A549 (cell line): ENCODE data around the gene RAPGEF5. TPM values are rescaled to one million over a fixed set of nuclear protein-coding genes. Genes with fewer than 3 reads are reported as not detected.

Source experiments
- ATAC-seq, 2 experiments: fragments of 200-7000 bp in 1 of 2; fragments of >200 bp in 1 of 2; cut with Nextera tagmentation in 1 of 2; cut with Tn5 transposase in 1 of 2; 3 replicates each; pipeline versions ENCODE4 v1.8.0 to v1.9.1; 2018 to 2020; ENCODE audit warnings: mild to moderate bottlenecking in 1 of 2, moderate library complexity in 1 of 2
- CTCF ChIA-PET: fragments of 300-600 bp; sonication (Branson Sonifier 250); formaldehyde crosslinking; extraction: SDS; loops from one replicate; lab custom pipeline; 2021; ENCODE audit warnings: antibody characterized with exemption, inconsistent platforms; lab: Yijun Ruan, JAX
- POLR2A ChIA-PET: fragments of 350-600 bp; formaldehyde crosslinking; extraction: SDS; loops from one replicate; lab custom pipeline; 2021; ENCODE audit warnings: antibody characterized with exemption, inconsistent platforms; lab: Yijun Ruan, JAX
- DNase-seq, 2 experiments: peaks; one replicate each; pipeline versions ENCODE4 v3.0.0 to v3.0.0-alpha.2; 2011 to 2016; ENCODE audit warnings: low read depth in 1 of 2, low spot score in 1 of 2
- FAIRE-seq: peaks from 2 replicates; lab custom pipeline; 2011; peaks lifted over from hg19 to GRCh38; lab: Jason Lieb, UNC
- H3K27ac ChIP-seq, 2 experiments: fragments of >200 bp; sonication (Bioruptor Twin); formaldehyde crosslinking; 3 replicates each; pipeline ENCODE4 v1.5.1; 2016 to 2017
- H3K4me1 ChIP-seq: fragments of >200 bp; sonication (Bioruptor Twin); formaldehyde crosslinking; 3 replicates; pipeline ENCODE4 v1.6.1; 2016
- H3K4me2 ChIP-seq: fragments of >200 bp; sonication (Bioruptor Twin); formaldehyde crosslinking; 3 replicates; pipeline ENCODE4 v1.6.1; 2016
- H3K4me3 ChIP-seq: fragments of >200 bp; sonication (Bioruptor Twin); formaldehyde crosslinking; 3 replicates; pipeline ENCODE4 v1.5.1; 2016
- H3K9me3 ChIP-seq: fragments of >200 bp; sonication (Bioruptor Twin); formaldehyde crosslinking; 3 replicates; pipeline ENCODE4 v1.6.1; 2016
- BHLHE40 ChIP-seq: IDR thresholded peaks from 2 replicates; pipeline ENCODE4 v1.6.1; 2012; ENCODE audit warnings: low read depth, low read length, inconsistent platforms
- CBX8 ChIP-seq: fragments of 200-600 bp; sonication (generic); IDR thresholded peaks from 2 replicates; pipeline ENCODE4 v1.6.1; 2016
- CEBPB ChIP-seq, 2 experiments: fragments of >200 bp in 1 of 2; sonication (Bioruptor Twin) in 1 of 2; formaldehyde crosslinking in 1 of 2; IDR thresholded peaks; 2 replicates each; pipeline ENCODE4 v1.6.1; 2012 to 2016
- EHMT2 ChIP-seq: fragments of 200-600 bp; sonication (generic); IDR thresholded peaks from 2 replicates; pipeline ENCODE4 v1.6.1; 2016; ENCODE audit warnings: antibody characterized with exemption, low read depth, mild to moderate bottlenecking, moderate library complexity
- FOSB ChIP-seq: fragments of 250-450 bp; sonication (Bioruptor Pico); IDR thresholded peaks from 2 replicates; pipeline ENCODE4 v1.5.0; 2020; ENCODE audit warnings: mild to moderate bottlenecking, moderate library complexity
- FOXS1 ChIP-seq: fragments of 250-450 bp; sonication (Bioruptor Pico); IDR thresholded peaks from 2 replicates; pipeline ENCODE4 v1.5.0; 2020; ENCODE audit warnings: mild to moderate bottlenecking, moderate library complexity
- HEYL ChIP-seq: fragments of 250-450 bp; sonication (Bioruptor Pico); IDR thresholded peaks from 2 replicates; pipeline ENCODE4 v1.8.0; 2021; ENCODE audit warnings: mild to moderate bottlenecking, moderate library complexity
- HOXA7 ChIP-seq: fragments of 250-450 bp; sonication (Bioruptor Pico); IDR thresholded peaks from 2 replicates; pipeline ENCODE4 v1.5.0; 2020; ENCODE audit warnings: mild to moderate bottlenecking, moderate library complexity
- JUNB ChIP-seq: fragments of >200 bp; sonication (Bioruptor Twin); formaldehyde crosslinking; IDR thresholded peaks from 2 replicates; pipeline ENCODE4 v1.6.1; 2016
- KDM1A ChIP-seq: fragments of 200-600 bp; sonication (generic); IDR thresholded peaks from 2 replicates; pipeline ENCODE4 v1.6.1; 2016; ENCODE audit warnings: low read depth, mild to moderate bottlenecking
- KDM5A ChIP-seq: fragments of 200-600 bp; sonication (generic); IDR thresholded peaks from 2 replicates; pipeline ENCODE4 v1.6.1; 2016; ENCODE audit warnings: antibody characterized with exemption, mild to moderate bottlenecking
- MAZ ChIP-seq: fragments of 150-350 bp; IDR thresholded peaks from 2 replicates; pipeline ENCODE4 v1.6.1; 2014; ENCODE audit warnings: antibody characterized with exemption, low read depth, low read length, borderline replicate concordance
- RAD21 ChIP-seq, 2 experiments: fragments of >200 bp in 1 of 2; sonication (Bioruptor Twin) in 1 of 2; formaldehyde crosslinking in 1 of 2; IDR thresholded peaks in 1 of 2; conservative IDR thresholded peaks in 1 of 2; 2 replicates in 1 of 2; 3 replicates in 1 of 2; pipeline ENCODE4 v1.6.1; 2012 to 2018; ENCODE audit warnings: inconsistent platforms in 1 of 2
- RARB ChIP-seq: fragments of 250-450 bp; sonication (Bioruptor Pico); IDR thresholded peaks from 2 replicates; pipeline ENCODE4 v1.8.0; 2021; ENCODE audit warnings: mild to moderate bottlenecking, moderate library complexity
- RCOR1 ChIP-seq: fragments of 150-350 bp; IDR thresholded peaks from 2 replicates; pipeline ENCODE4 v1.6.1; 2014; ENCODE audit warnings: antibody characterized with exemption, low read length, low read depth
- RNF2 ChIP-seq: fragments of 200-600 bp; sonication (generic); IDR thresholded peaks from 2 replicates; pipeline ENCODE4 v1.6.1; 2016; ENCODE audit warnings: low read depth, mild to moderate bottlenecking, antibody characterized with exemption, moderate library complexity, borderline replicate concordance
- SREBF2 ChIP-seq: fragments of 450-650 bp; IDR thresholded peaks from 2 replicates; pipeline ENCODE4 v1.6.1; 2014; ENCODE audit warnings: mild to moderate bottlenecking, moderate library complexity
- TFCP2L1 ChIP-seq: fragments of 250-450 bp; sonication (Bioruptor Pico); IDR thresholded peaks from 2 replicates; pipeline ENCODE4 v1.5.0; 2021; ENCODE audit warnings: mild to moderate bottlenecking
- ZNF302 ChIP-seq: fragments of 250-450 bp; sonication (Bioruptor Pico); IDR thresholded peaks from 2 replicates; pipeline ENCODE4 v1.9.0; 2021; ENCODE audit warnings: inconsistent platforms, mild to moderate bottlenecking, moderate library complexity
- ZSCAN20 ChIP-seq: fragments of 250-450 bp; sonication (Bioruptor Pico); IDR thresholded peaks from 2 replicates; pipeline ENCODE4 v1.8.0; 2022; ENCODE audit warnings: mild to moderate bottlenecking, moderate library complexity
- WGBS: methylation state at CpG from one replicate; pipeline ENCODE4 v1.1.6; 2017; ENCODE audit errors: missing lambda C conversion rate; 5-methylcytosine and 5-hydroxymethylcytosine counted together
- polyA plus RNA-seq, 4 experiments: library from polyadenylated mRNA; depleted of rRNA in 3 of 4; stranded (reverse); fragments of >200 nt; fragmentation: RNase III in 1 of 4; extraction: RNeasy Plus Mini Kit Qiagen cat#74134 plus additional on column Dnase treatment in 1 of 4; gene quantifications; 2 replicates in 3 of 4; 3 replicates in 1 of 4; pipeline ENCODE4 v1.2.3, GENCODE V29; 2011 to 2017
- TF ChIP-seq, protein P1 (sequence below): IDR thresholded peaks from 2 replicates; pipeline ENCODE4 v1.6.1; 2012; ENCODE audit warnings: low read depth, borderline replicate concordance
- TF ChIP-seq, protein P2 (sequence below): fragments of >200 bp; sonication (Bioruptor Twin); formaldehyde crosslinking; IDR thresholded peaks from 3 replicates; pipeline ENCODE4 v1.6.1; 2016
- TF ChIP-seq, protein P3 (sequence below): fragments of 250-450 bp; sonication (Bioruptor Pico); IDR thresholded peaks from 2 replicates; pipeline ENCODE4 v1.5.0; 2020; ENCODE audit warnings: low read depth, mild to moderate bottlenecking, moderate library complexity
- TF ChIP-seq, protein P4 (sequence below): fragments of 250-450 bp; sonication (Bioruptor Pico); IDR thresholded peaks from 2 replicates; pipeline ENCODE4 v1.5.0; 2021; ENCODE audit warnings: mild to moderate bottlenecking, moderate library complexity, borderline replicate concordance
- TF ChIP-seq, protein P5 (sequence below): IDR thresholded peaks from 2 replicates; pipeline ENCODE4 v1.6.1; 2012

RAPGEF5 gene
- polyA plus RNA-seq, 2 of the 4 experiments (the other 2 are of a cell fraction) = 0.03 to 0.14 TPM

DNA sequence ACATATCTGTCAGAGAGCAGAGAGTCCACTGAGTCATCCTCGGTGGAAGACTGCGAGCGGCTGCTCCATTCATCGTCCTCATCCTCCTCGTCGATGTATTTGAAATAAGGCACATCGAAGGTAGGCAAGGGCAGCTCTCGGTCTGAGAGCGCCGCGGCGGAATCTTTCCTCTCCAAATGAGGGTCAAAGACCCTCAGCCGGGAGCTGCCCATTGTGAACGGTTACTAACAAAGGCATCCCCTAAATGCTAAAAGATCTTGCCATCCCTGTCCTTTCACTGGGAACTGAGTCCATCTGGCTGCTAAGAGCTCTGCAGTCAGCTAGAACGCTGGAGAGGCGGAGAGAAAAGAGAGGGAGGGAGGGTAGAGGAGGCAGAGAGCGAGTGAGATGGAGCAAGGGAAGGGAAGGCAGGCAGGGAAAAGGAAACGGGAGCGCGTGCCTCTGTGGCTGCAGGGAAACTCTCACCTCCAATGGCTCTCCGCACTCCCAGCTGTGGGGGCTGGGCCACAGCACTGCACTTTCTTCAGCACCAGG is 163.4 kb downstream of the RAPGEF5 start:
- 64% methylated on average over 21 of the region's 21 CpGs for WGBS
- DNase-seq (no peak), ATAC-seq (no peak), FAIRE-seq (no peak)
- POLR2A ChIA-PET = no interaction called here
- Histone ChIP-seq H3K4me3 (no peak overlapping the region), H3K27ac (no peak overlapping the region), H3K4me1 (no peaks in the 10 kb centered on the region), H3K4me2 (no peak overlapping the region), H3K9me3 (no peaks in the 10 kb centered on the region)
- TF ChIP-seq HOXA7 (CRISPR knock-in tag) (no peak), EHMT2 (no peak), ZNF302 (CRISPR knock-in tag) (no peak), CBX8 (no peak), MAZ (no peak), RCOR1 (no peak), JUNB (no peak), HEYL (no peak), RAD21 (conservative IDR thresholded peaks at IDR 0.05 in 1 of 2, IDR thresholded peaks at IDR 0.05 in 1 of 2) (no peak), SREBF2 (no peak), RNF2 (no peak), TFCP2L1 (no peak)
- TF ChIP-seq, protein P1, sequence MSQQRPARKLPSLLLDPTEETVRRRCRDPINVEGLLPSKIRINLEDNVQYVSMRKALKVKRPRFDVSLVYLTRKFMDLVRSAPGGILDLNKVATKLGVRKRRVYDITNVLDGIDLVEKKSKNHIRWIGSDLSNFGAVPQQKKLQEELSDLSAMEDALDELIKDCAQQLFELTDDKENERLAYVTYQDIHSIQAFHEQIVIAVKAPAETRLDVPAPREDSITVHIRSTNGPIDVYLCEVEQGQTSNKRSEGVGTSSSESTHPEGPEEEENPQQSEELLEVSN = no peak
- TF ChIP-seq, protein P2, sequence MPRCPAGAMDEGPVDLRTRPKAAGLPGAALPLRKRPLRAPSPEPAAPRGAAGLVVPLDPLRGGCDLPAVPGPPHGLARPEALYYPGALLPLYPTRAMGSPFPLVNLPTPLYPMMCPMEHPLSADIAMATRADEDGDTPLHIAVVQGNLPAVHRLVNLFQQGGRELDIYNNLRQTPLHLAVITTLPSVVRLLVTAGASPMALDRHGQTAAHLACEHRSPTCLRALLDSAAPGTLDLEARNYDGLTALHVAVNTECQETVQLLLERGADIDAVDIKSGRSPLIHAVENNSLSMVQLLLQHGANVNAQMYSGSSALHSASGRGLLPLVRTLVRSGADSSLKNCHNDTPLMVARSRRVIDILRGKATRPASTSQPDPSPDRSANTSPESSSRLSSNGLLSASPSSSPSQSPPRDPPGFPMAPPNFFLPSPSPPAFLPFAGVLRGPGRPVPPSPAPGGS = no peak
- TF ChIP-seq, protein P3, sequence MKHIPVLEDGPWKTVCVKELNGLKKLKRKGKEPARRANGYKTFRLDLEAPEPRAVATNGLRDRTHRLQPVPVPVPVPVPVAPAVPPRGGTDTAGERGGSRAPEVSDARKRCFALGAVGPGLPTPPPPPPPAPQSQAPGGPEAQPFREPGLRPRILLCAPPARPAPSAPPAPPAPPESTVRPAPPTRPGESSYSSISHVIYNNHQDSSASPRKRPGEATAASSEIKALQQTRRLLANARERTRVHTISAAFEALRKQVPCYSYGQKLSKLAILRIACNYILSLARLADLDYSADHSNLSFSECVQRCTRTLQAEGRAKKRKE (CRISPR knock-in tag) = no peak
- CTCF ChIA-PET = interaction anchor here (1.1 to 2.6 kb wide), 2 partner anchors 23 to 83 kb away, joined by 5 to 7 read pairs; no protein-coding TSS in a partner anchor

DNA sequence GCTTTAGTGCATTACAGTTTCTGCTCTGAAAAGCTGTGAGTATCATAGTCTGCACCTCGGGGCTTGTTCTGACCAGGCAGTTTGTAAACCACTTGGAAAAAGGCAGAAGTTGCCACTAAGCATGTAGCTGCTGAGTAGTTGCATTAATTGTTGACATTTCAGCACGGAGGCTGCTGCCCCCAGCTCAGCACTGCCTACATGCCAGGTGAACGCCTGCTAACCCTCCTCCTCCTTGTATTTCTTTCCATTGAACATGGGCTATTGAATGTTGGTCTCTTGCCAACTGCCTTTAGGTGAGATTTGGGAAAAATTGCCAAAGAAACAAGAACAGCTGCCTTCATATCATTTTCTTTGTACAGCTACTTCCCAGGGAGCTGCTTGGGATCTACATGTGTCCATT is 164.2 kb downstream of the RAPGEF5 start:
- no peak for DNase-seq
- no peak overlapping the region for H3K4me2 ChIP-seq

More for the DNA sequence above, 164.2 kb downstream of the RAPGEF5 start:
- Histone ChIP-seq H3K4me1 (no peaks in the 10 kb centered on the region), H3K9me3 (no peaks in the 10 kb centered on the region), H3K4me3 (no peak overlapping the region), H3K27ac (no peak overlapping the region)
- TF ChIP-seq, protein P4, sequence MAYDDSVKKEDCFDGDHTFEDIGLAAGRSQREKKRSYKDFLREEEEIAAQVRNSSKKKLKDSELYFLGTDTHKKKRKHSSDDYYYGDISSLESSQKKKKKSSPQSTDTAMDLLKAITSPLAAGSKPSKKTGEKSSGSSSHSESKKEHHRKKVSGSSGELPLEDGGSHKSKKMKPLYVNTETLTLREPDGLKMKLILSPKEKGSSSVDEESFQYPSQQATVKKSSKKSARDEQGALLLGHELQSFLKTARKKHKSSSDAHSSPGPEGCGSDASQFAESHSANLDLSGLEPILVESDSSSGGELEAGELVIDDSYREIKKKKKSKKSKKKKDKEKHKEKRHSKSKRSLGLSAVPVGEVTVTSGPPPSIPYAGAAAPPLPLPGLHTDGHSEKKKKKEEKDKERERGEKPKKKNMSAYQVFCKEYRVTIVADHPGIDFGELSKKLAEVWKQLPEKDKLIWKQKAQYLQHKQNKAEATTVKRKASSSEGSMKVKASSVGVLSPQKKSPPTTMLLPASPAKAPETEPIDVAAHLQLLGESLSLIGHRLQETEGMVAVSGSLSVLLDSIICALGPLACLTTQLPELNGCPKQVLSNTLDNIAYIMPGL = no peak
- TF ChIP-seq FOSB (CRISPR knock-in tag) (no peak), ZSCAN20 (CRISPR knock-in tag) (no peak), CEBPB (IDR thresholded peaks at IDR 0.05) (no peak), HEYL (no peak), BHLHE40 (no peak), FOXS1 (CRISPR knock-in tag) (no peak), KDM5A (no peak), KDM1A (no peak), RARB (CRISPR knock-in tag) (no peak)
- TF ChIP-seq, protein P3 (CRISPR knock-in tag) = no peak
- TF ChIP-seq, protein P1 = no peak
- TF ChIP-seq, protein P5, sequence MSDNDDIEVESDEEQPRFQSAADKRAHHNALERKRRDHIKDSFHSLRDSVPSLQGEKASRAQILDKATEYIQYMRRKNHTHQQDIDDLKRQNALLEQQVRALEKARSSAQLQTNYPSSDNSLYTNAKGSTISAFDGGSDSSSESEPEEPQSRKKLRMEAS = no peak
- WGBS = 6% methylated on average over 3 of the region's 3 CpGs
- ATAC-seq (no peak), FAIRE-seq (no peak)
- ChIA-PET POLR2A (no interaction called here), CTCF (interaction anchor here (1.1 to 2.6 kb wide), 2 partner anchors 22 to 82 kb away, joined by 5 to 7 read pairs; no protein-coding TSS in a partner anchor)
